ENCODE measurements around the gene GNB1L. TPM values are rescaled to one million over a fixed set of nuclear protein-coding genes. Genes with fewer than 3 reads are reported as not detected.
"Not testable (repeated sequence)": the region's sequence is repeated elsewhere in the genome, so short reads cannot be mapped to it uniquely, and the experiment has no call there.

GNB1L gene
- total and polyA plus RNA-seq, 5 donors: 2.1 to 4.9 (median 3.9) TPM

GRCh38 chr22:19840059-19840458 is 14.6 kb downstream of the GNB1L start:
- H3K9me3 ChIP-seq (ENCODE audit: control insufficient read depth, low read length): no peaks in the 10 kb centered on the region
- no peak overlapping the region for H3K4me3 ChIP-seq (ENCODE audit: low read length)
- ATAC-seq (no peak), DNase-seq (no peak)
- no peaks in the 10 kb centered on the region for H3K27me3 ChIP-seq (ENCODE audit: control insufficient read depth, insufficient read depth)
- no peak overlapping the region for H3K27ac ChIP-seq (ENCODE audit: low read length)
- intact Hi-C loops (cut with DNase I): no loop called here
- WGBS: 83% methylated on average over 4 of the region's 4 CpGs
- H3K4me1 ChIP-seq (ENCODE audit: control insufficient read depth, insufficient read depth, low read length): peaks cover 2% of the 10 kb centered on the region

- ATAC-seq: no peak
- DNase-seq: no peak
- no peaks in the 10 kb centered on the region for H3K27me3 ChIP-seq (ENCODE audit: control insufficient read depth, insufficient read depth)
- intact Hi-C loops (cut with DNase I): no loop called here
- H3K4me1 ChIP-seq (ENCODE audit: control insufficient read depth, insufficient read depth, low read length): no peaks in the 10 kb centered on the region
- H3K4me3 ChIP-seq (ENCODE audit: low read length): no peak overlapping the region
- WGBS: 92% methylated on average over 6 of the region's 6 CpGs
- no peaks in the 10 kb centered on the region for H3K9me3 ChIP-seq (ENCODE audit: control insufficient read depth, low read length)
- no peak overlapping the region for H3K27ac ChIP-seq (ENCODE audit: low read length)
These were observed 16.8 kb downstream of the GNB1L start for GRCh38 chr22:19837915-19838314.

DNA sequence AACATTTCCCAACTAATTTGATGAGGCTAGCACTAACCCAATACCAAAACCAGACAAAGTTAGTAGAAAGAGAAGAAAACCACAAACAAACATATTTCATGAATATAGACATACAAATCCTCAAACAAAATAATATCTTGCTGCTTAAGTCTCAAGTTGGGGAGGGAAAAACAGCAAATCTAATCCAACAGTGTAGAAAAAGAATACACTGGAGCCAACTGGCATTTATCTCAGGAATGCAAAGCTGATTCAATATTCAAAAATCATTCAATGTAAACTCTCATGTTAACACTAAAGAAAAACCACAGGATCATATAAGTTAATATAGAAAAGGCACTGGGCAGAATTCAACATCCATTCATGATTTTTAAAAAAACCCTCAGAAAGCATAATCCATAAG is 18.2 kb downstream of the GNB1L start:
- H3K9me3 ChIP-seq (ENCODE audit: control insufficient read depth, low read length): no peaks in the 10 kb centered on the region
- H3K4me3 ChIP-seq (ENCODE audit: low read length): no peak overlapping the region
- intact Hi-C loops (cut with DNase I): no loop called here
- no peak for DNase-seq
- H3K27me3 ChIP-seq (ENCODE audit: control insufficient read depth, insufficient read depth): no peaks in the 10 kb centered on the region
- ATAC-seq: no peak
- no peaks in the 10 kb centered on the region for H3K4me1 ChIP-seq (ENCODE audit: control insufficient read depth, insufficient read depth, low read length)
- no peak overlapping the region for H3K27ac ChIP-seq (ENCODE audit: low read length)

DNA sequence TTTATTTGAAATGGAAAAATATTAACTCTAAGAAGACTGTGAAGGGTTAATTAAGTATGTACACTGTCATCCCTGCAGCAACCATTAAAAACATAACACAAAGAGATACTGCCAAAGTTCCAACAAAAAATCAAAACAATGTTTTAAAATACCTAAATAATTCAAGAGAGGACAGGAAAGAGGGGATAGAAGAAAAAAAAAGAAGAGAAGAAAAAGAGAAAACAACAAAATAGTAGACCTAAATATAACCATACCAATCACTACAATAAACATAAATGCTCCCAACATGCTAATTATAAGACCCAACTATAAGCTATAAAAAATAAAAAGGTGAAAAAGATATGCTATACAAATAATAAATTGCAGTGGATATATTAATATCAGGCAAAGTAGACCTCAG is 20.1 kb downstream of the GNB1L start:
- Histone ChIP-seq H3K27ac (ENCODE audit: low read length) (no peak overlapping the region), H3K27me3 (ENCODE audit: control insufficient read depth, insufficient read depth) (no peaks in the 10 kb centered on the region), H3K4me3 (ENCODE audit: low read length) (no peak overlapping the region), H3K4me1 (ENCODE audit: control insufficient read depth, insufficient read depth, low read length) (no peaks in the 10 kb centered on the region), H3K9me3 (ENCODE audit: control insufficient read depth, low read length) (no peaks in the 10 kb centered on the region)
- intact Hi-C loops (cut with DNase I): no loop called here
- no peak for ATAC-seq
- DNase-seq: no peak

DNA sequence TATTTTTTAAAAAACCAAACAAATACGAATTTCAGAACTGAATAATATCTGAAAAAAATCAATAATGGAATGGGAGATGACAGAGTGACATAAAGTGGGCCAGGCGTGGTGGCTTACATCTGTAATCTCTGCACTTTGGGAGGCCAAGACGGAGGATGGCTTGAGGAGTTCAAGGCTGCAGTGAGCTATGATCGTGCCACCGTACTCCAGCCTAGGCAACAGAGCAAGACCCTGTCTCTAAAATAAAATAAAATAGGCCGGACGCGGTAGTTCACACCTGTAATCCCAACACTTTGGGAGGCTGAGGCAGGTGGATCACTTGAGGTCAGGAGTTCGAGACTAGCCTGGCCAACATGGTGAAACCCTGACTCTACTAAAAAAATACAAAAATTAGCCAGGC is 21.3 kb downstream of the GNB1L start:
- H3K4me1 ChIP-seq (ENCODE audit: control insufficient read depth, insufficient read depth, low read length); intact Hi-C loops (cut with DNase I); H3K27ac ChIP-seq (ENCODE audit: low read length); H3K9me3 ChIP-seq (ENCODE audit: control insufficient read depth, low read length); DNase-seq; H3K4me3 ChIP-seq (ENCODE audit: low read length); ATAC-seq; H3K27me3 ChIP-seq (ENCODE audit: control insufficient read depth, insufficient read depth): not testable (repeated sequence)
- 96% methylated on average over 9 of the region's 9 CpGs for WGBS

DNA sequence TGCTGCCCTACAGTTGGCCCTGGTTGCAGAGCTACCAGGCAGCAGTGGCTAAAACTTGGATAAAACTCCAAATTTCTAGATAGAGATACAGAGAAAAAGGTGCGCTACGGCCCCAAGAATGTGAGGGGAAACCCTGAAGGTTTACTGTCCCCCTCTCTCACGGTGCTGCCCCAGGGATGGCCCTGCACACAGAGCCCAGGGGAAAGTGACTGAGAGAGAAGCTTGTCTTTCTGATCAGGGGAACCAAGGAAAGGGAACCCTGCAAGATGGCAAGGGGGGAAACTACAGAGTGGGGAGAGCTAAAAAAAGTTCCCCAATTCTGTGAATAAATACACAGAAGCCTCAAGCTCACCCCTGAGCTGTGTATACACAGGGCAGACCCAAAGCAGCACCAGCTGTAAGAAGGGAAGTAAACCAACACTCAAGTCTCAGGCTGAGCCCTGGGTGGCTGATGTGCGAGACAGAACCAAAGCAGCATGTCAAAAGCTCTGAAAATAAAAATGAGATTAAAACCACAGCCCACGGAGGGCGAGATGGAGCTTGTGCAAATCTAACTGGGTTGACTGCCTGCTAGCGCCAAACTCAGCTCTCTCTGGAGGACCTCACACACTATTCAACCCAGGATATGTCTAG is 22.1 kb downstream of the GNB1L start:
- intact Hi-C loops (cut with DNase I): no loop called here
- Histone ChIP-seq H3K27me3 (ENCODE audit: control insufficient read depth, insufficient read depth) (no peaks in the 10 kb centered on the region), H3K27ac (ENCODE audit: low read length) (no peak overlapping the region), H3K4me1 (ENCODE audit: control insufficient read depth, insufficient read depth, low read length) (no peaks in the 10 kb centered on the region), H3K4me3 (ENCODE audit: low read length) (no peak overlapping the region), H3K9me3 (ENCODE audit: control insufficient read depth, low read length) (no peaks in the 10 kb centered on the region)
- no peak for ATAC-seq
- no peak for DNase-seq
- 81% methylated on average over 7 of the region's 7 CpGs for WGBS

- ATAC-seq; H3K27me3 ChIP-seq (ENCODE audit: control insufficient read depth, insufficient read depth); DNase-seq; H3K9me3 ChIP-seq (ENCODE audit: control insufficient read depth, low read length); H3K4me3 ChIP-seq (ENCODE audit: low read length); H3K4me1 ChIP-seq (ENCODE audit: control insufficient read depth, insufficient read depth, low read length); H3K27ac ChIP-seq (ENCODE audit: low read length); intact Hi-C loops (cut with DNase I): not testable (repeated sequence)
- WGBS: 96% methylated on average over 3 of the region's 3 CpGs
These were observed 22.7 kb downstream of the GNB1L start for GRCh38 chr22:19831979-19832378.

- Histone ChIP-seq H3K27ac (ENCODE audit: low read length) (no peak overlapping the region), H3K4me1 (ENCODE audit: control insufficient read depth, insufficient read depth, low read length) (no peaks in the 10 kb centered on the region), H3K9me3 (ENCODE audit: control insufficient read depth, low read length) (no peaks in the 10 kb centered on the region), H3K27me3 (ENCODE audit: control insufficient read depth, insufficient read depth) (no peaks in the 10 kb centered on the region), H3K4me3 (ENCODE audit: low read length) (no peak overlapping the region)
- ATAC-seq (no peak), DNase-seq (no peak)
- intact Hi-C loops (cut with DNase I): no loop called here
- 96% methylated on average over 6 of the region's 6 CpGs for WGBS
These were observed 23.7 kb downstream of the GNB1L start for GRCh38 chr22:19831016-19831415.

- H3K27ac ChIP-seq (ENCODE audit: low read length): no peak overlapping the region
- intact Hi-C loops (cut with DNase I): no loop called here
- WGBS: 88% methylated on average over 2 of the region's 2 CpGs
These were observed 26.7 kb downstream of the GNB1L start for GRCh38 chr22:19828035-19828401.

GRCh38 chr22:19827341-19828034 is 27.2 kb downstream of the GNB1L start:
- intact Hi-C loops (cut with DNase I): no loop called here

More at GRCh38 chr22:19828035-19828401, 26.7 kb downstream of the GNB1L start:
- Histone ChIP-seq H3K4me3 (ENCODE audit: low read length) (no peak overlapping the region), H3K4me1 (ENCODE audit: control insufficient read depth, insufficient read depth, low read length) (no peaks in the 10 kb centered on the region), H3K27me3 (ENCODE audit: control insufficient read depth, insufficient read depth) (no peaks in the 10 kb centered on the region), H3K9me3 (ENCODE audit: control insufficient read depth, low read length) (no peaks in the 10 kb centered on the region)
- ATAC-seq (no peak), DNase-seq (no peak)

GRCh38 chr22:19826619-19826950 is 28.1 kb downstream of the GNB1L start:
- Histone ChIP-seq H3K27me3 (ENCODE audit: control insufficient read depth, insufficient read depth) (no peaks in the 10 kb centered on the region), H3K27ac (ENCODE audit: low read length) (no peak overlapping the region), H3K4me3 (ENCODE audit: low read length) (no peak overlapping the region), H3K4me1 (ENCODE audit: control insufficient read depth, insufficient read depth, low read length) (no peaks in the 10 kb centered on the region), H3K9me3 (ENCODE audit: control insufficient read depth, low read length) (no peaks in the 10 kb centered on the region)
- WGBS: 84% methylated on average over 2 of the region's 2 CpGs
- ATAC-seq (no peak), DNase-seq (no peak)
- intact Hi-C loops (cut with DNase I): no loop called here

More at GRCh38 chr22:19827341-19828034, 27.2 kb downstream of the GNB1L start:
- Histone ChIP-seq H3K27me3 (ENCODE audit: control insufficient read depth, insufficient read depth) (no peaks in the 10 kb centered on the region), H3K27ac (ENCODE audit: low read length) (no peak overlapping the region), H3K4me3 (ENCODE audit: low read length) (no peak overlapping the region), H3K9me3 (ENCODE audit: control insufficient read depth, low read length) (no peaks in the 10 kb centered on the region), H3K4me1 (ENCODE audit: control insufficient read depth, insufficient read depth, low read length) (no peaks in the 10 kb centered on the region)
- DNase-seq: no peak
- ATAC-seq: no peak
- WGBS: 86% methylated on average over 10 of the region's 10 CpGs

Measured in right cardiac atrium (tissue), 5 donors.